B cell (primary cell): ENCODE results near the gene SAP30L. TPM values are rescaled to one million over a fixed set of nuclear protein-coding genes. Genes with fewer than 3 reads are reported as not detected.

Source experiments
- ATAC-seq: fragments of 200-7000 bp; cut with Tn5 transposase; one replicate; pipeline ENCODE4 v1.10.0; 2021; ENCODE audit warnings: low read depth, mild to moderate bottlenecking, moderate number of reproducible peaks, moderate library complexity
- CTCF ChIA-PET: fragments of 350-600 bp; sonication (Branson Sonifier 250); formaldehyde crosslinking; loops from one replicate; lab custom pipeline; 2021; ENCODE audit warnings: antibody characterized with exemption, inconsistent platforms; lab: Charles Lee
- POLR2A ChIA-PET: fragments of 350-600 bp; sonication (Branson Sonifier 250); formaldehyde crosslinking; loops from one replicate; lab custom pipeline; 2021; ENCODE audit warnings: antibody characterized with exemption; lab: Charles Lee
- DNase-seq: peaks from one replicate; pipeline ENCODE4 v3.0.0; 2013
- H2AFZ ChIP-seq: 2 replicates; pipeline ENCODE4 v1.6.1; 2012; ENCODE audit warnings: mild to moderate bottlenecking, low read depth, low read length; ENCODE audit not compliant: insufficient read depth, poor library complexity, severe bottlenecking
- H3K27ac ChIP-seq, 2 donors: 1 replicate in 1 of 2; 2 replicates in 1 of 2; pipeline ENCODE4 v1.5.1; 2012 to 2013; ENCODE audit warnings: low read length in 2 of 2, mild to moderate bottlenecking in 2 of 2, moderate library complexity in 1 of 2
- H3K27me3 ChIP-seq, 4 experiments: fragments of 200-600 bp in 1 of 4; sonication (generic) in 1 of 4; replicated peaks in 1 of 4; 1 replicate in 2 of 4; 2 replicates in 2 of 4; pipeline versions ENCODE4 v1.6.1 to v1.7.0; 2013 to 2016; ENCODE audit warnings: low read length in 3 of 4, mild to moderate bottlenecking in 2 of 4, mixed read lengths in 1 of 4, moderate library complexity in 1 of 4; ENCODE audit not compliant: insufficient read depth in 4 of 4, control insufficient read depth in 3 of 4; ENCODE audit errors: control extremely low read depth in 1 of 4
- H3K36me3 ChIP-seq, 2 experiments: replicated peaks in 1 of 2; 1 replicate in 1 of 2; 2 replicates in 1 of 2; pipeline versions ENCODE4 v1.6.1 to v1.7.1; 2013; ENCODE audit warnings: low read length in 1 of 2; ENCODE audit not compliant: insufficient read depth in 2 of 2, control insufficient read depth in 1 of 2; ENCODE audit errors: control extremely low read depth in 1 of 2, extremely low read depth in 1 of 2
- H3K4me1 ChIP-seq, 2 donors: fragments of 200-600 bp in 1 of 2; sonication (generic) in 1 of 2; 1 replicate in 1 of 2; 2 replicates in 1 of 2; pipeline versions ENCODE4 v1.5.1 to v1.6.1; 2013 to 2017; ENCODE audit warnings: low read length in 2 of 2; ENCODE audit not compliant: control insufficient read depth in 2 of 2, insufficient read depth in 2 of 2
- H3K4me2 ChIP-seq: replicated peaks from 2 replicates; pipeline ENCODE3; 2012; ENCODE audit warnings: mild to moderate bottlenecking, low read depth, low read length; ENCODE audit not compliant: poor library complexity, severe bottlenecking
- H3K4me3 ChIP-seq, 5 experiments: fragments of 200-600 bp in 1 of 5; sonication (generic) in 1 of 5; 1 replicate in 3 of 5; 2 replicates in 2 of 5; pipeline versions ENCODE4 v1.5.1 to v1.7.0; 2011 to 2016; ENCODE audit warnings: low read length in 4 of 5, mild to moderate bottlenecking in 4 of 5, low read depth in 2 of 5, control low read depth in 1 of 5, moderate library complexity in 1 of 5; ENCODE audit not compliant: insufficient read depth in 1 of 5; ENCODE audit errors: control extremely low read depth in 1 of 5, extremely low read depth in 1 of 5
- H3K79me2 ChIP-seq: fragments of 200-600 bp; sonication (generic); one replicate; pipeline ENCODE4 v1.6.0; 2016; ENCODE audit warnings: low read length; ENCODE audit not compliant: control insufficient read depth, insufficient read depth
- H3K9ac ChIP-seq: fragments of 200-600 bp; sonication (generic); 2 replicates; pipeline ENCODE4 v1.6.1; 2017; ENCODE audit warnings: mild to moderate bottlenecking, low read length, moderate library complexity
- H3K9me3 ChIP-seq, 3 donors: one replicate each; pipeline versions ENCODE4 v1.6.1 to v1.7.1; 2013; ENCODE audit warnings: low read length in 2 of 3; ENCODE audit not compliant: control insufficient read depth in 2 of 3, insufficient read depth in 1 of 3; ENCODE audit errors: control extremely low read depth in 1 of 3
- H4K20me1 ChIP-seq: 2 replicates; pipeline ENCODE4 v1.6.0; 2012; ENCODE audit warnings: mild to moderate bottlenecking, low read length; ENCODE audit not compliant: insufficient read depth, control insufficient read depth, poor library complexity, severe bottlenecking
- H3K27ac Mint-ChIP-seq: one replicate; pipeline ENCODE4 v1.8.0; 2021; ENCODE audit warnings: mixed read lengths
- H3K27me3 Mint-ChIP-seq: one replicate; pipeline ENCODE4 v1.8.0; 2021; ENCODE audit warnings: mixed read lengths
- H3K4me1 Mint-ChIP-seq: one replicate; pipeline ENCODE4 v1.8.0; 2021; ENCODE audit warnings: mixed read lengths
- H3K4me3 Mint-ChIP-seq: one replicate; pipeline ENCODE4 v1.8.0; 2021; ENCODE audit warnings: mixed read lengths
- H3K9me3 Mint-ChIP-seq: one replicate; pipeline ENCODE4 v1.8.0; 2022; ENCODE audit warnings: mixed read lengths; ENCODE audit not compliant: insufficient read depth
- EZH2 ChIP-seq: IDR thresholded peaks from 2 replicates; pipeline ENCODE4 v1.6.1; 2012; ENCODE audit warnings: borderline replicate concordance, low read depth, mild to moderate bottlenecking, moderate library complexity, low read length; ENCODE audit not compliant: insufficient read depth, poor library complexity, severe bottlenecking
- WGBS: methylation state at CpG from one replicate; pipeline ENCODE4 v1.1.5; 2013; ENCODE audit warnings: missing lambda C conversion rate; ENCODE audit not compliant: insufficient coverage; 5-methylcytosine and 5-hydroxymethylcytosine counted together
- intact Hi-C: fragments of 100-400 bp; cut with micrococcal nuclease; formaldehyde crosslinking; loops from one replicate; pipeline ENCODE4 v1.10.0; 2022
- polyA plus RNA-seq: library from polyadenylated mRNA; depleted of rRNA; stranded (reverse); fragments of >200 nt; gene quantifications from 2 replicates; pipeline ENCODE4 v1.2.3, GENCODE V29; 2012
- total RNA-seq, 2 donors: library from RNA; stranded (reverse); fragments of 120-200 nt in 1 of 2; gene quantifications; 1 replicate in 1 of 2; 2 replicates in 1 of 2; pipeline versions ENCODE4 v1.2.3 to v1.2.4, GENCODE V29; 2013 to 2022
- TF ChIP-seq, protein P1 (sequence below): fragments of 200-600 bp; IDR thresholded peaks from one replicate; pipeline ENCODE4 v1.8.0; 2022; ENCODE audit warnings: antibody characterized with exemption, mild to moderate bottlenecking

The SAP30L gene
- total and polyA plus RNA-seq, 2 donors (not counting 1 experiment from before 2014, with no cell fraction given), result 34.8 to 41.5 TPM

DNA sequence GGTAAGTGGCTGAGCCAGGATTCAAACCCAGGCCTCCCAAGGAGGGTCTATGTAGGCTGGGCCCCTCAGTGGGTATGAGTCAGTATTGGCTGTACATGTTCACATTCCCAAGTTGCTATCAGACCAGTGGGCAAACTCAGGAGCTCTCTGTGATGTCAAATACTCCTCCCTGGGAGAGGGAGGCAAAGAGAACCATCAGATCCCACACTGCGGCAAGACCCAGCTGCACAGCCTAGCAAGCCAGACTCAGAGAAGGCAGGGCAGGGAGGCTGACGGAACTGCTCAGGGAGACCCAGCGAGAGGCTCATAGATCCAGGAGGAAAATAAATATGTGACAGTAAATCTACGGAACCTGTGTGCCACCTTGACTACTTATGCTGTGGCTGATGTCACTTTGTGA, 42.6 kb upstream of the SAP30L start:
- H3K27ac ChIP-seq, result no peak overlapping the region
- Mint-ChIP-seq H3K4me1 (peaks cover 13% of the 10 kb centered on the region), H3K9me3 (no peaks in the 10 kb centered on the region), H3K27me3 (no peaks in the 10 kb centered on the region), H3K27ac (no peak overlapping the region), H3K4me3 (no peak overlapping the region)
- intact Hi-C loops, result no loop called here
- peaks cover 0 to 18% of the 10 kb centered on the region in 2 experiments for H3K36me3 ChIP-seq
- no peak overlapping the region for H2AFZ ChIP-seq
- no peaks in the 10 kb centered on the region for H3K9me3 ChIP-seq
- H3K79me2 ChIP-seq, result no peaks in the 10 kb centered on the region
- H3K9ac ChIP-seq, result no peak overlapping the region
- DNase-seq, result no peak
- no peak overlapping the region for H3K4me3 ChIP-seq
- no peaks in the 10 kb centered on the region for H4K20me1 ChIP-seq
- ChIA-PET CTCF (interaction anchor here (1.5 to 9.3 kb wide), 3 partner anchors 17 to 333 kb away, joined by 6 to 295 read pairs (median 29); no protein-coding TSS in a partner anchor), POLR2A (no interaction called here)
- TF ChIP-seq, protein P1, sequence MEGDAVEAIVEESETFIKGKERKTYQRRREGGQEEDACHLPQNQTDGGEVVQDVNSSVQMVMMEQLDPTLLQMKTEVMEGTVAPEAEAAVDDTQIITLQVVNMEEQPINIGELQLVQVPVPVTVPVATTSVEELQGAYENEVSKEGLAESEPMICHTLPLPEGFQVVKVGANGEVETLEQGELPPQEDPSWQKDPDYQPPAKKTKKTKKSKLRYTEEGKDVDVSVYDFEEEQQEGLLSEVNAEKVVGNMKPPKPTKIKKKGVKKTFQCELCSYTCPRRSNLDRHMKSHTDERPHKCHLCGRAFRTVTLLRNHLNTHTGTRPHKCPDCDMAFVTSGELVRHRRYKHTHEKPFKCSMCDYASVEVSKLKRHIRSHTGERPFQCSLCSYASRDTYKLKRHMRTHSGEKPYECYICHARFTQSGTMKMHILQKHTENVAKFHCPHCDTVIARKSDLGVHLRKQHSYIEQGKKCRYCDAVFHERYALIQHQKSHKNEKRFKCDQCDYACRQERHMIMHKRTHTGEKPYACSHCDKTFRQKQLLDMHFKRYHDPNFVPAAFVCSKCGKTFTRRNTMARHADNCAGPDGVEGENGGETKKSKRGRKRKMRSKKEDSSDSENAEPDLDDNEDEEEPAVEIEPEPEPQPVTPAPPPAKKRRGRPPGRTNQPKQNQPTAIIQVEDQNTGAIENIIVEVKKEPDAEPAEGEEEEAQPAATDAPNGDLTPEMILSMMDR, result no peak
- no peak for TF ChIP-seq EZH2
- no peak for ATAC-seq
- WGBS, result 98% methylated on average over 4 of the region's 4 CpGs
- H3K4me2 ChIP-seq, result no peak overlapping the region
- H3K27me3 ChIP-seq, result no peaks in the 10 kb centered on the region
- H3K4me1 ChIP-seq, result peaks cover 3 to 11% of the 10 kb centered on the region in 2 donors

DNA sequence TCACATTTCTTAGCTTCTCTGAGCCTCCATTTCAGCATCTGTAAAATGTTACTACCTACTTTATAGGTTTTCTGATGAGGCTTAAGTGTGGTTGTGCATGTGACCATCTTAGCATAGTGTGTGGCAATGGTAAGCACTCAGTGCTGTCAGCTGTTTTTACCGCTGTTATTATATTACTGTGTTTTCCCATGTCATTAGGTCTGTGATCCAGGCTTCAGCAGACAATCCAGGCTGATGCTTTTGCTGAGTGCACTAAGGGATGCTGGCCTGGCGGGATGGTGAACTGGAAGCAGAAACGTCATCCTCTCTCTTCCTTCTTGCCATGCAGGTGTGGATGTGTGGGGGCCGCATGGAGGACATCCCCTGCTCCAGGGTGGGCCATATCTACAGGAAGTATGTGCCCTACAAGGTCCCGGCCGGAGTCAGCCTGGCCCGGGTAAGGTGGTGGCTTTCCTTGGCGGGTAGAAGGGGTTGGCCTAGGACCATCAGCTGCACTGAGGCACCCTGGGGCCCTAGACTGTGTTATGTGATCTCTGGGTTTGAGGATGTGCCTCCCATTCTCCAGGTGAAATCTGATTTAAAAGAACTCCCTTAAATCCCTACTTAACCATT, 41.9 kb upstream of the SAP30L start:
- Mint-ChIP-seq H3K27ac (no peak overlapping the region), H3K4me1 (peaks cover 13% of the 10 kb centered on the region), H3K9me3 (no peaks in the 10 kb centered on the region), H3K27me3 (no peaks in the 10 kb centered on the region), H3K4me3 (no peak overlapping the region)
- H3K9me3 ChIP-seq, result no peaks in the 10 kb centered on the region
- ChIA-PET CTCF (interaction anchor here (0.8 to 9.3 kb wide), 18 partner anchors 9 to 438 kb away, joined by 3 to 295 read pairs (median 8); no protein-coding TSS in a partner anchor), POLR2A (interaction anchor here (1.1 kb wide), 1 partner anchor 332 kb away, joined by 3 read pairs; no protein-coding TSS in a partner anchor)
- DNase-seq (no peak), ATAC-seq (no peak)
- intact Hi-C loops, result loop anchor here (2.0 kb wide), 1 partner anchor 213 kb away; the partner anchor contains the start of gene GALNT10
- H3K4me3 ChIP-seq, result no peak overlapping the region
- H3K9ac ChIP-seq, result no peak overlapping the region
- H3K27ac ChIP-seq, result no peak overlapping the region
- peaks cover 3 to 11% of the 10 kb centered on the region in 2 donors for H3K4me1 ChIP-seq
- TF ChIP-seq, protein P1, result no peak
- TF ChIP-seq EZH2, result no peak
- no peak overlapping the region for H3K4me2 ChIP-seq
- no peak overlapping the region for H2AFZ ChIP-seq
- H3K79me2 ChIP-seq, result no peaks in the 10 kb centered on the region
- H4K20me1 ChIP-seq, result no peaks in the 10 kb centered on the region
- no peaks in the 10 kb centered on the region for H3K27me3 ChIP-seq
- peaks cover 0 to 17% of the 10 kb centered on the region in 2 experiments for H3K36me3 ChIP-seq
- 83% methylated on average over 6 of the region's 8 CpGs for whole genome bisulfite sequencing
